Measurements from ENCODE around the gene TNFSF12. TPM values are rescaled to one million over a fixed set of nuclear protein-coding genes. Genes with fewer than 3 reads are reported as not detected.

The TNFSF12 gene
- total and polyA plus RNA-seq, 9 of the 15 experiments (the other 6 are each of a cell fraction or from before 2014, with no cell fraction given) = 0.03 to 0.95 (median 0.19) TPM; not detected in 3

DNA sequence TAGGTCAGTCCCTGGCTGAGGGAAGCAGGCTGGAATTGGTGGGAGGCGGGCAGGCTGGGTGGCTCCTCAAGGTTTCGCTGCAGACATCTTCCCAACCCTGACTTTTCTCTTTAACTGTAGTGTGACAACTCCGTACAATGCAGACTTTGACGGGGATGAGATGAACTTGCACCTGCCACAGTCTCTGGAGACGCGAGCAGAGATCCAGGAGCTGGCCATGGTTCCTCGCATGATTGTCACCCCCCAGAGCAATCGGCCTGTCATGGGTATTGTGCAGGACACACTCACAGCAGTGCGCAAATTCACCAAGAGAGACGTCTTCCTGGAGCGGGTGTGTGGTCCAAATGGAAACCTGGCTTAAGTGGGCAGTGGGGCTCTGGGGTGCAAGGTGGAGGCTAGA lies 49.7 kb upstream of the TNFSF12 start (continued):
- no peak for TF ChIP-seq NCOA1 (IDR thresholded peaks at IDR 0.05; ENCODE audit: low read depth)

DNA sequence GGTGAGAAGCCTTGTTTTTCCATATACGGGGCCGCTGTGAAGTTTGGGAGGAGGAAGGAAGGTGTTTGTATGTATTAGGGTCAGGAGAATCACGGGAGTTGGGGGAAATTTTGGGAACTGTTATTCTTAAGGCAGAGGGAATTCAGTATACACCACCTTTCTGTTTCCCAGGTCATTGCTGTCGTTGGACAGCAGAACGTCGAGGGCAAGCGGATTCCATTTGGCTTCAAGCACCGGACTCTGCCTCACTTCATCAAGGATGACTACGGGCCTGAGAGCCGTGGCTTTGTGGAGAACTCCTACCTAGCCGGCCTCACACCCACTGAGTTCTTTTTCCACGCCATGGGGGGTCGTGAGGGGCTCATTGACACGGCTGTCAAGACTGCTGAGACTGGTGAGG lies 47.1 kb upstream of the TNFSF12 start:
- in situ Hi-C loops (cut with MboI) (no loop called here), intact Hi-C loops (cut with micrococcal nuclease) (loop anchor here (5.0 kb wide), 1 partner anchor 144 kb away; the partner anchor contains the start of gene TMEM95)
- H3K27ac ChIP-seq (ENCODE audit: extremely low read depth, low read depth, low read length) = no peak overlapping the region
- ChIA-PET POLR2A (interaction anchor here (0.7 to 2.1 kb wide), 4 partner anchors 10 to 31 kb away, joined by 3 to 8 read pairs (median 5); no protein-coding TSS in a partner anchor), CTCF (ENCODE audit: low intra/inter-chr PET ratio) (no interaction called here)
- no peak overlapping the region for H3K4me3 ChIP-seq
- peaks cover 91% of the 10 kb centered on the region; the same call in 2 of the 3 replicates for H3K36me3 ChIP-seq (ENCODE audit: control insufficient read depth, insufficient read depth, low read length)
- no peak overlapping the region for H2AFZ ChIP-seq (ENCODE audit: low read depth, low read length)
- FAIRE-seq = no peak
- no peaks in the 10 kb centered on the region for H3K9me3 ChIP-seq (replicated peaks; ENCODE audit: control insufficient read depth, insufficient read depth, low read depth, low read length)
- DNase-seq (ENCODE audit: extremely low read depth in 1 of 4, low spot score in 3 of 4) = peak in 1 of 4 experiments; percentile 8
- no peak overlapping the region for H3K9ac ChIP-seq (ENCODE audit: insufficient read depth in 1 of 2, low read depth in 2 of 2, low read length in 2 of 2)
- H3K27me3 ChIP-seq (ENCODE audit: control insufficient read depth in 2 of 2, insufficient read depth in 2 of 2, low read length in 2 of 2) = no peaks in the 10 kb centered on the region
- BruUV-seq (replicated peaks) = TSS peak; percentile 22
- 86% methylated on average over 11 of the region's 14 CpGs for WGBS (ENCODE audit: insufficient coverage, low coverage, missing lambda C conversion rate)
- no peaks in the 10 kb centered on the region for H4K20me1 ChIP-seq (replicated peaks; ENCODE audit: control insufficient read depth, insufficient read depth, low read length)
- H3K79me2 ChIP-seq (ENCODE audit: control insufficient read depth, insufficient read depth, low read length) = no peaks in the 10 kb centered on the region
- no peaks in the 10 kb centered on the region for H3K4me1 ChIP-seq (replicated peaks in 1 of 2; ENCODE audit: control insufficient read depth in 2 of 2, insufficient read depth in 2 of 2, low read length in 2 of 2)
- H3K9me1 ChIP-seq (ENCODE audit: control insufficient read depth, insufficient read depth, low read length) = no peaks in the 10 kb centered on the region
- H3K4me2 ChIP-seq (ENCODE audit: insufficient read depth, low read length) = no peak overlapping the region
- no peak for ATAC-seq
- TF ChIP-seq NBN (IDR thresholded peaks at IDR 0.05; ENCODE audit: low read depth) (no peak), FIP1L1 (IDR thresholded peaks at IDR 0.05; ENCODE audit: low read depth, low read length, poor library complexity, severe bottlenecking) (no peak), CC2D1A (IDR thresholded peaks at IDR 0.05) (no peak), ZNF766 (CRISPR knock-in tag; conservative IDR thresholded peaks at IDR 0.05) (no peak), TAF9B (IDR thresholded peaks at IDR 0.05; ENCODE audit: partially characterized antibody) (no peak), CBFA2T2 (conservative IDR thresholded peaks at IDR 0.05) (no peak), HMGXB4 (CRISPR knock-in tag; IDR thresholded peaks at IDR 0.05) (no peak), POLR2H (tag; IDR thresholded peaks at IDR 0.05; ENCODE audit: low read depth) (no peak), PRDM10 (IDR thresholded peaks at IDR 0.05; ENCODE audit: partially characterized antibody) (no peak), ETV5 (CRISPR knock-in tag; IDR thresholded peaks at IDR 0.05; ENCODE audit: low read depth) (no peak), ZZZ3 (IDR thresholded peaks at IDR 0.05) (no peak), NFXL1 (CRISPR knock-in tag; IDR thresholded peaks at IDR 0.05) (no peak), POLR2B (IDR thresholded peaks at IDR 0.05; ENCODE audit: low read depth, partially characterized antibody) (no peak), TCF3 (CRISPR knock-in tag; IDR thresholded peaks at IDR 0.05) (no peak), HDAC2 (IDR thresholded peaks at IDR 0.05) (no peak), MCM7 (IDR thresholded peaks at IDR 0.05) (no peak)
- TF ChIP-seq, protein P1, sequence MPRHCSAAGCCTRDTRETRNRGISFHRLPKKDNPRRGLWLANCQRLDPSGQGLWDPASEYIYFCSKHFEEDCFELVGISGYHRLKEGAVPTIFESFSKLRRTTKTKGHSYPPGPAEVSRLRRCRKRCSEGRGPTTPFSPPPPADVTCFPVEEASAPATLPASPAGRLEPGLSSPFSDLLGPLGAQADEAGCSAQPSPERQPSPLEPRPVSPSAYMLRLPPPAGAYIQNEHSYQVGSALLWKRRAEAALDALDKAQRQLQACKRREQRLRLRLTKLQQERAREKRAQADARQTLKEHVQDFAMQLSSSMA (CRISPR knock-in tag; IDR thresholded peaks at IDR 0.05) = no peak
